Stomach (tissue), 9 donors: ENCODE data around the gene WNK2. TPM values are rescaled to one million over a fixed set of nuclear protein-coding genes. Genes with fewer than 3 reads are reported as not detected.
A peak's percentile ranks its signal among the peaks of the same experiment; 100 is the strongest.

Experiments
- DNase-seq, 2 donors: peaks; one replicate each; pipeline versions ENCODE4 v3.0.0 to v3.0.0-alpha.2; 2013 to 2019
- H3K27ac ChIP-seq, 5 donors: fragments of 200-600 bp in 4 of 5; sonication (generic) in 4 of 5; one replicate each; pipeline ENCODE4 v1.5.1; 2013 to 2019; ENCODE audit warnings: mild to moderate bottlenecking in 1 of 5, moderate library complexity in 1 of 5
- H3K27me3 ChIP-seq, 3 donors: fragments of 200-600 bp; sonication (generic); one replicate each; pipeline ENCODE4 v1.5.1; 2017 to 2019; ENCODE audit warnings: mixed run types in 1 of 3
- H3K36me3 ChIP-seq, 4 donors: fragments of 200-600 bp; sonication (generic); 1 replicate in 3 of 4; 2 replicates in 1 of 4; pipeline ENCODE4 v1.5.1; 2016 to 2019
- H3K4me1 ChIP-seq, 4 donors: fragments of 200-600 bp; sonication (generic); one replicate each; pipeline ENCODE4 v1.5.1; 2016 to 2019
- H3K4me3 ChIP-seq, 4 donors: fragments of 200-600 bp; sonication (generic) in 3 of 4; one replicate each; pipeline ENCODE4 v1.5.1; 2016 to 2019; ENCODE audit warnings: mild to moderate bottlenecking in 1 of 4
- H3K9me3 ChIP-seq, 4 donors: fragments of 200-600 bp; sonication (generic); one replicate each; pipeline ENCODE4 v1.5.1; 2016 to 2019
- EP300 ChIP-seq: sonication (generic); formaldehyde crosslinking; IDR thresholded peaks from one replicate; pipeline ENCODE4 v1.6.1; 2017; ENCODE audit warnings: antibody characterized with exemption
- POLR2A ChIP-seq, 4 donors: fragments of 450-650 bp; IDR thresholded peaks; one replicate each; pipeline ENCODE4 v1.6.1; 2016; ENCODE audit warnings: antibody characterized with exemption in 4 of 4, control low read depth in 2 of 4, mild to moderate bottlenecking in 1 of 4, moderate library complexity in 1 of 4
- POLR2AphosphoS5 ChIP-seq, 3 donors: sonication (generic); formaldehyde crosslinking; IDR thresholded peaks; one replicate each; pipeline ENCODE4 v1.6.1; 2016; ENCODE audit warnings: antibody characterized with exemption in 3 of 3
- WGBS, 5 donors: extraction: QIAGEN DNeasy Blood & Tissue Kit in 3 of 5; methylation state at CpG; one replicate each; pipeline versions ENCODE4 v1.1.5 to v1.1.7; 2013 to 2018; 5-methylcytosine and 5-hydroxymethylcytosine counted together
- intact Hi-C: fragments of 100-400 bp; cut with DNase I; formaldehyde crosslinking; loops from one replicate; pipeline ENCODE4 v1.15.1; 2023; ENCODE audit warnings: low total_unique reads
- polyA plus RNA-seq, 3 donors: library from polyadenylated mRNA; stranded (reverse); fragments of 200-250 nt; gene quantifications; one replicate each; pipeline ENCODE4 v1.2.3, GENCODE V29; 2013
- total RNA-seq, 5 donors: library from RNA; depleted of rRNA; stranded (reverse); fragments of >200 nt; gene quantifications; one replicate each; pipeline versions ENCODE4 v1.1.0 to v1.2.3, GENCODE V29; 2014 to 2016
- TF ChIP-seq, protein P1 (sequence below), 7 experiments: fragments of 450-650 bp in 4 of 7; fragments of 200-600 bp in 3 of 7; sonication (generic) in 3 of 7; IDR thresholded peaks; one replicate each; pipeline ENCODE4 v1.5.1; 2016 to 2019; ENCODE audit warnings: antibody characterized with exemption in 7 of 7, control low read depth in 2 of 7, mild to moderate bottlenecking in 1 of 7
- donor health status: healthy with polysubstance abuse.
- donor health status: Bipolar disorder and iron deficiency.
- donor health status: healthy.

Gene WNK2
- total and polyA plus RNA-seq, 8 donors, result 1.2 to 700 (median 15.9) TPM

GRCh38 chr9:93300585-93301081, 116.7 kb downstream of the WNK2 start:
- H3K36me3 ChIP-seq, result peaks cover 0 to 15% (median 0%) of the 10 kb centered on the region in 4 donors
- intact Hi-C loops, result loop anchor here (5.0 to 10.0 kb wide), 2 partner anchors 138 to 276 kb away; no protein-coding TSS in a partner anchor
- H3K27me3 ChIP-seq, result no peaks in the 10 kb centered on the region
- H3K9me3 ChIP-seq, result no peaks in the 10 kb centered on the region
- no peak overlapping the region for H3K27ac ChIP-seq
- TF ChIP-seq, protein P1, sequence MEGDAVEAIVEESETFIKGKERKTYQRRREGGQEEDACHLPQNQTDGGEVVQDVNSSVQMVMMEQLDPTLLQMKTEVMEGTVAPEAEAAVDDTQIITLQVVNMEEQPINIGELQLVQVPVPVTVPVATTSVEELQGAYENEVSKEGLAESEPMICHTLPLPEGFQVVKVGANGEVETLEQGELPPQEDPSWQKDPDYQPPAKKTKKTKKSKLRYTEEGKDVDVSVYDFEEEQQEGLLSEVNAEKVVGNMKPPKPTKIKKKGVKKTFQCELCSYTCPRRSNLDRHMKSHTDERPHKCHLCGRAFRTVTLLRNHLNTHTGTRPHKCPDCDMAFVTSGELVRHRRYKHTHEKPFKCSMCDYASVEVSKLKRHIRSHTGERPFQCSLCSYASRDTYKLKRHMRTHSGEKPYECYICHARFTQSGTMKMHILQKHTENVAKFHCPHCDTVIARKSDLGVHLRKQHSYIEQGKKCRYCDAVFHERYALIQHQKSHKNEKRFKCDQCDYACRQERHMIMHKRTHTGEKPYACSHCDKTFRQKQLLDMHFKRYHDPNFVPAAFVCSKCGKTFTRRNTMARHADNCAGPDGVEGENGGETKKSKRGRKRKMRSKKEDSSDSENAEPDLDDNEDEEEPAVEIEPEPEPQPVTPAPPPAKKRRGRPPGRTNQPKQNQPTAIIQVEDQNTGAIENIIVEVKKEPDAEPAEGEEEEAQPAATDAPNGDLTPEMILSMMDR (IDR thresholded peaks at IDR 0.05), result no peak
- TF ChIP-seq POLR2AphosphoS5 (IDR thresholded peaks at IDR 0.05), result no peak
- no peak for DNase-seq
- WGBS, 5 donors, result 66 to 79% (median 71%) methylated on average over 10 to 12 of the region's 12 CpGs
- no peak overlapping the region for H3K4me3 ChIP-seq
- H3K4me1 ChIP-seq, result peaks cover 0 to 26% (median 11%) of the 10 kb centered on the region in 4 donors

DNA sequence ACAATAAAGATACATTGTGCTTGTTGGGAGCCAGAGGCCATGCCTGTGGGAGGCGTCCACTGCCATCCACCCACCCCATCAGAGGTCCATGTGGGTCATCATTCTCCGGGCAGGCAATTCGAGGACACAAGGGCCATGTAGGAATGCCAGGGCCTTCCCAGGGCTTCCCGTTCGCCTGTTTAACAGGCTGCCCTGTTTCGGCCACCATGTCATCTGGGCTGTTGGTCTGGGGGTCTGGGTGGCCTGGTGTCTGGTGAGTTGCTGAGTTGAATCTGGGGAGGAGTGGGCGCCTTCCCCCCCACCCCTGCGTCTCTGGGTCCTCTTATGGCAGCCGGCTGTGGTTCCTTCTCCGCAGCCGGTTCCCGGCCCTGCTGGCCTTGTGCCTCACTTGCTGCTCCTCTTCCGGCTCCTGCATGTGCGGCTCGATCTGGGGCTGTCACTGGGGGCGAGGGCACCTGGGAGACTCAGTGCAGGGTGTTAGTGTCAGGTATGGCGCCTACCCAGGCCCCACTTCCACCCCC, 117.4 kb downstream of the WNK2 start:
- Histone ChIP-seq H3K4me3 (no peak overlapping the region), H3K27me3 (no peaks in the 10 kb centered on the region), H3K36me3 (peaks cover 0 to 15% (median 0%) of the 10 kb centered on the region in 4 donors), H3K9me3 (no peaks in the 10 kb centered on the region), H3K27ac (no peak overlapping the region), H3K4me1 (peaks cover 0 to 26% (median 11%) of the 10 kb centered on the region in 4 donors)
- TF ChIP-seq POLR2AphosphoS5 (IDR thresholded peaks at IDR 0.05), result no peak
- TF ChIP-seq EP300, result no peak
- TF ChIP-seq, protein P1 (IDR thresholded peaks at IDR 0.05), result no peak
- no peak for TF ChIP-seq POLR2A (IDR thresholded peaks at IDR 0.05)
- DNase-seq, result no peak
- 92 to 96% (median 92%) methylated on average over 17 of the region's 17 CpGs for WGBS, 5 donors
- intact Hi-C loops, result loop anchor here (5.0 to 10.0 kb wide), 2 partner anchors 139 to 277 kb away; no protein-coding TSS in a partner anchor

DNA sequence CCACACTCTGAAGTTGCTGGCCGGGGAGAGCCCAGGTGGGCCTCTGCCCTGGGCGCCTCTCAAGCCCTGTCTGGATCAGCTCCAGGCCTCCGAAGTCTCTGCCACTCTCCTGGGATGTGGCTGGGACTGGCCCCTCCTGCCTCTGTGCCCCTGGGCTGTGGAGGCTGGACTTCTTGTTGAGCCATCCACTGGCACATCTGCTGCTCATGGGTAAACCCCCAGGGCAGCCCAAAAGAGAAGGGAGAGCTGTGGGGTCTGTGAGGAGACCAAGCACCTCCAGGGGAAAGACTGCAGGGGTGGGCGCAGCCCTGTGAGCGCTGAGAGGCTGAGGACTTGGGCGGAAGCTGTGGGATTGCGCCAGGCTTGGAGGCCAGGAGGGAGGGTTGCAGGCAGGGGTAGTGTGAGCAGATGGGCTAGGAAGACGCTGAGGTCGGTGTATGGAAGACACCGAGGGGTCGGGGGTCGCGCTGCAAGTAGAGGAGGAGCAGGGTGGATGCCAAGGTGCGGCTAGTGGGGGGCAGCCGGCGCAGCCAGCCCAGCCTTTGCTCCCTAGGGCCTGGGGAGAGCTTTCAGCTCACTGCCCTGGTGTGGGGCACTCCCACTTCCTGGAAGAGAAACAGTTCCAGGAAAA, 118.1 kb downstream of the WNK2 start:
- 76 to 84% (median 81%) methylated on average over 16 of the region's 16 CpGs for WGBS, 5 donors
- intact Hi-C loops, result loop anchor here (5.0 to 10.0 kb wide), 2 partner anchors 140 to 277 kb away; no protein-coding TSS in a partner anchor
- H3K27ac ChIP-seq, result no peak overlapping the region

DNA sequence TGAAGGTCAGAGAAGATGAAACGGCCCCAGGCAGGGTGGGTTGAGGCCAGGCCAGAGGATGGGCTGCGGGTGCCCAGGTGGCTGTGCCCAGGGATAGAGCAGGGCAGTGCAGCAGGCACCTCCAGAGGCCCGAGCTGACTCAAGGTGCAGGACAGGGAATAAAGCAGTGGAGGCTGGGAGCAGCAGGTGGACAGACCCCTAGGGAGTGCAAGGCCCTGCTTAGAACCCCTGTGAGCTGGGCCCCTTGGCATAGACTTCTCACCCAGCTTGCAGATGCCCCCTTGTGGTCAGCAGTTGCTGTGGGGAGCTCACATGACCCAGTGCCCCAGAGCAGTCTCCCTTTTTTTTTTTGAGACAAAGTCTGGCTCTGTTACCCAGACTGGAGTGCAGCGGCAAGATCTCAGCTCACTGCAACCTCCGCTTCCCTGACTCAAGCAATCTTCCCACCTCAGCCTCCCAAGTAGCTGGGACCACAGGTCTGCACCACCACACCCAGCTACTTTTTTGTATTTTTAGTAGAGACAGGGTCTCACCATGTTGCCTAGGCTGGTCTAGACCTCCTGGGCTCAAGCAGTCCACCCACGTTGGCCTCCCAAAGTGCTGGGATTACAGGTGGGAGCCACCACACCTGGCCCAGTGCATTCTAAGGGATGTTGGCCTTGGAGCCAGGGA, 118.8 kb downstream of the WNK2 start:
- peaks cover 0 to 14% (median 0%) of the 10 kb centered on the region in 4 donors for H3K36me3 ChIP-seq
- TF ChIP-seq, protein P1 (IDR thresholded peaks at IDR 0.05), result peak in 5 of 7 experiments; percentile 23 to 78 (median 50)
- TF ChIP-seq EP300 (no peak), POLR2AphosphoS5 (IDR thresholded peaks at IDR 0.05) (no peak)
- H3K27me3 ChIP-seq, result no peaks in the 10 kb centered on the region
- intact Hi-C loops, result loop anchor here (5.0 to 10.0 kb wide), 2 partner anchors 140 to 278 kb away; no protein-coding TSS in a partner anchor
- WGBS, 5 donors, result 63 to 81% (median 68%) methylated on average over 6 of the region's 6 CpGs
- peaks cover 0 to 26% (median 11%) of the 10 kb centered on the region in 4 donors for H3K4me1 ChIP-seq
- DNase-seq, result peak; percentile 75 to 83
- no peak overlapping the region for H3K4me3 ChIP-seq
- no peak overlapping the region for H3K27ac ChIP-seq
- H3K9me3 ChIP-seq, result no peaks in the 10 kb centered on the region

More for the DNA sequence above, 118.1 kb downstream of the WNK2 start:
- Histone ChIP-seq H3K27me3 (no peaks in the 10 kb centered on the region), H3K4me1 (peaks cover 0 to 26% (median 11%) of the 10 kb centered on the region in 4 donors), H3K9me3 (no peaks in the 10 kb centered on the region), H3K4me3 (no peak overlapping the region), H3K36me3 (peaks cover 0 to 15% (median 0%) of the 10 kb centered on the region in 4 donors)
- TF ChIP-seq POLR2AphosphoS5 (IDR thresholded peaks at IDR 0.05), result no peak
- no peak for TF ChIP-seq POLR2A (IDR thresholded peaks at IDR 0.05)
- TF ChIP-seq, protein P1 (IDR thresholded peaks at IDR 0.05), result no peak
- TF ChIP-seq EP300, result no peak
- peak in 1 of 2 donors; percentile 20 for DNase-seq
